GM18951 (cell line): Measurements from ENCODE around the gene FAH.

Experiments used
- POLR2A ChIP-seq: IDR thresholded peaks from 4 replicates; pipeline ENCODE4 v1.6.1; 2011; ENCODE audit warnings: mild to moderate bottlenecking; ENCODE audit not compliant: insufficient read length, insufficient read depth; ENCODE audit errors: extremely low read depth
- in situ Hi-C: fragments of 300-500 bp; cut with MboI; formaldehyde crosslinking; loops from one replicate; pipeline ENCODE4 v1.12.0; 2022; ENCODE audit warnings: low sequenced_read_pairs, mixed read lengths, inconsistent platforms; ENCODE audit not compliant: unreplicated experiment

Gene FAH

GRCh38 chr15:80156176-80156720 lies 3.4 kb downstream of the FAH start:
- no peak for TF ChIP-seq POLR2A
- in situ Hi-C loops: loop anchor here (25.0 kb wide), 1 partner anchor 269 kb away; the partner anchor contains the start of gene MTHFS

- no peak for TF ChIP-seq POLR2A
- in situ Hi-C loops: loop anchor here (25.0 kb wide), 1 partner anchor 270 kb away; the partner anchor contains the start of gene MTHFS
Measured at GRCh38 chr15:80157215-80157614, 4.4 kb downstream of the FAH start.

GRCh38 chr15:80159301-80159700 lies 6.5 kb downstream of the FAH start:
- no peak for TF ChIP-seq POLR2A
- in situ Hi-C loops: loop anchor here (25.0 kb wide), 1 partner anchor 272 kb away; the partner anchor contains the start of gene MTHFS

GRCh38 chr15:80159811-80160569 lies 7.2 kb downstream of the FAH start:
- no peak for TF ChIP-seq POLR2A
- in situ Hi-C loops: loop anchor here (25.0 kb wide), 1 partner anchor 273 kb away; the partner anchor contains the start of gene MTHFS

- in situ Hi-C loops: loop anchor here (25.0 kb wide), 1 partner anchor 273 kb away; the partner anchor contains the start of gene MTHFS
- peak; percentile 16 for TF ChIP-seq POLR2A
Measured at GRCh38 chr15:80160570-80161156, 7.9 kb downstream of the FAH start.

- in situ Hi-C loops: loop anchor here (25.0 kb wide), 1 partner anchor 274 kb away; the partner anchor contains the start of gene MTHFS
- TF ChIP-seq POLR2A: no peak
Measured at GRCh38 chr15:80161468-80162016, 8.7 kb downstream of the FAH start.

- in situ Hi-C loops: loop anchor here (25.0 kb wide), 1 partner anchor 275 kb away; the partner anchor contains the start of gene MTHFS
- no peak for TF ChIP-seq POLR2A
Measured at GRCh38 chr15:80162059-80162554, 9.3 kb downstream of the FAH start.

- no peak for TF ChIP-seq POLR2A
- in situ Hi-C loops: loop anchor here (25.0 kb wide), 1 partner anchor 276 kb away; the partner anchor contains the start of gene MTHFS
Measured at GRCh38 chr15:80163217-80163616, 10.4 kb downstream of the FAH start.

- TF ChIP-seq POLR2A: no peak
- in situ Hi-C loops: loop anchor here (25.0 kb wide), 1 partner anchor 277 kb away; the partner anchor contains the start of gene MTHFS
Measured at GRCh38 chr15:80163897-80164296, 11.1 kb downstream of the FAH start.

- in situ Hi-C loops: loop anchor here (25.0 kb wide), 1 partner anchor 281 kb away; the partner anchor contains the start of gene MTHFS
- no peak for TF ChIP-seq POLR2A
Measured at GRCh38 chr15:80167936-80168335, 15.1 kb downstream of the FAH start.

- TF ChIP-seq POLR2A: no peak
- in situ Hi-C loops: loop anchor here (25.0 kb wide), 1 partner anchor 281 kb away; the partner anchor contains the start of gene MTHFS
Measured at GRCh38 chr15:80168421-80168820, 15.6 kb downstream of the FAH start.

- in situ Hi-C loops: loop anchor here (25.0 kb wide), 1 partner anchor 283 kb away; the partner anchor contains the start of gene MTHFS
- no peak for TF ChIP-seq POLR2A
Measured at GRCh38 chr15:80169768-80170357, 17.1 kb downstream of the FAH start.
